ENCODE measurements around the gene PDE4D.

Gene PDE4D

DNA sequence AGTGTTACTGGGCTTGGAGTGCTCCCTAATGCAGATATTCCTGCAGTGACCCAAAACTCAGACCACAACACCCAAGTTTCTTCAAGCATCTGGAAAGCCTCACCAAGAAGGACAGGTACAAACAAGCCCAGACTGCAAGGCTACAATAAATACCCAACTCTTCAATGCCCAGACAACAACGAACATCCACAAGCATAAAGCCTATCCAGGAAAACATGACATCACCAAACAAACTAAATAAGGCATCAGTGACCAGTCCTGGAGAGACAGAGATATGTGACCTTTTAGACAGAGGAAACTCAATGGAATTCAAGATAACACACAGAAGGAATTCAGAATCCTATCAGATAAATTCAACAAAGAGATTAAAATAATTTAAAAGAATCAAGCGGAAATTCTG is 605.6 kb downstream of the PDE4D start:
- no peaks in the 10 kb centered on the region for H3K36me3 ChIP-seq (replicated peaks; ENCODE audit: insufficient read depth, low read length)
- H4K20me1 ChIP-seq (ENCODE audit: insufficient read depth, low read length): no peaks in the 10 kb centered on the region
- H3K27ac ChIP-seq (ENCODE audit: low read length): no peak overlapping the region
- H2AFZ ChIP-seq (ENCODE audit: low read length): no peak overlapping the region
- no peaks in the 10 kb centered on the region for H3K79me2 ChIP-seq (ENCODE audit: low read length)
- TF ChIP-seq, protein P1, sequence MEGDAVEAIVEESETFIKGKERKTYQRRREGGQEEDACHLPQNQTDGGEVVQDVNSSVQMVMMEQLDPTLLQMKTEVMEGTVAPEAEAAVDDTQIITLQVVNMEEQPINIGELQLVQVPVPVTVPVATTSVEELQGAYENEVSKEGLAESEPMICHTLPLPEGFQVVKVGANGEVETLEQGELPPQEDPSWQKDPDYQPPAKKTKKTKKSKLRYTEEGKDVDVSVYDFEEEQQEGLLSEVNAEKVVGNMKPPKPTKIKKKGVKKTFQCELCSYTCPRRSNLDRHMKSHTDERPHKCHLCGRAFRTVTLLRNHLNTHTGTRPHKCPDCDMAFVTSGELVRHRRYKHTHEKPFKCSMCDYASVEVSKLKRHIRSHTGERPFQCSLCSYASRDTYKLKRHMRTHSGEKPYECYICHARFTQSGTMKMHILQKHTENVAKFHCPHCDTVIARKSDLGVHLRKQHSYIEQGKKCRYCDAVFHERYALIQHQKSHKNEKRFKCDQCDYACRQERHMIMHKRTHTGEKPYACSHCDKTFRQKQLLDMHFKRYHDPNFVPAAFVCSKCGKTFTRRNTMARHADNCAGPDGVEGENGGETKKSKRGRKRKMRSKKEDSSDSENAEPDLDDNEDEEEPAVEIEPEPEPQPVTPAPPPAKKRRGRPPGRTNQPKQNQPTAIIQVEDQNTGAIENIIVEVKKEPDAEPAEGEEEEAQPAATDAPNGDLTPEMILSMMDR (IDR thresholded peaks at IDR 0.05; ENCODE audit: low read length): no peak
- TF ChIP-seq EZH2phosphoT487 (IDR thresholded peaks at IDR 0.05; ENCODE audit: low read length) (no peak), EZH2 (optimal IDR thresholded peaks at IDR 0.05; ENCODE audit: low read depth, low read length) (no peak)
- H3K4me3 ChIP-seq (ENCODE audit: low read length): no peak overlapping the region
- no peak overlapping the region for H3K9ac ChIP-seq (ENCODE audit: low read length)
- H3K27me3 ChIP-seq (replicated peaks; ENCODE audit: insufficient read depth, low read length): no peaks in the 10 kb centered on the region
- no peak overlapping the region for H3K4me2 ChIP-seq (ENCODE audit: low read depth, low read length)
- H3K9me2 ChIP-seq (replicated peaks; ENCODE audit: insufficient read depth, low read length): no peaks in the 10 kb centered on the region
- no peaks in the 10 kb centered on the region for H3K9me3 ChIP-seq (replicated peaks; ENCODE audit: insufficient read depth, low read length)
- no peak for DNase-seq
- no peaks in the 10 kb centered on the region for H3F3A ChIP-seq (ENCODE audit: insufficient read depth, low read length)
- no peaks in the 10 kb centered on the region for H3K4me1 ChIP-seq (ENCODE audit: low read length)

DNA sequence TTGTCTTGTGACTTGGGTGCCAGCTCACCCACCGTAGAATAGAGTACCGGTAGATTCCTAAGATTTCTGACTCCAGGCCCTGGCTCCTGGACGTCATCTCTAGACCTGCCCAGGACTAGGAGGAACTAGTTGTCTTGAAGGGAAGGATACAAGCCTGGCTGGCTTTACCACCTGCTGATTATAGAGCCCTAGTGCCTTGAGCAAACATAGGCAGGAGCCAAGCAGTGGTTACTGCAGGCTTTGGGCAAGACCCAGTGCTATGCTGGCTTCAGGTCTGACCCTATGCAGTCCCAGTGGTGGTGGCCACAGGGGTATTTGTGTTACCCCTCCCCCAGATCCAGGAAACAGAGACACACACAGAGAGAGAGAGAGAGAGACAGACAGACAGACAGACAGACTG is 606.2 kb downstream of the PDE4D start:
- no peak for TF ChIP-seq EZH2phosphoT487 (IDR thresholded peaks at IDR 0.05; ENCODE audit: low read length)
- TF ChIP-seq, protein P1 (IDR thresholded peaks at IDR 0.05; ENCODE audit: low read length): no peak
- no peak for TF ChIP-seq EZH2 (optimal IDR thresholded peaks at IDR 0.05; ENCODE audit: low read depth, low read length)
- Histone ChIP-seq H3K27ac (ENCODE audit: low read length) (no peak overlapping the region), H3K9me2 (replicated peaks; ENCODE audit: insufficient read depth, low read length) (no peaks in the 10 kb centered on the region), H3K9ac (ENCODE audit: low read length) (no peak overlapping the region), H3K4me2 (ENCODE audit: low read depth, low read length) (no peak overlapping the region), H3K4me1 (ENCODE audit: low read length) (no peaks in the 10 kb centered on the region), H3F3A (ENCODE audit: insufficient read depth, low read length) (no peaks in the 10 kb centered on the region), H3K4me3 (ENCODE audit: low read length) (no peak overlapping the region), H3K27me3 (replicated peaks; ENCODE audit: insufficient read depth, low read length) (no peaks in the 10 kb centered on the region), H3K9me3 (replicated peaks; ENCODE audit: insufficient read depth, low read length) (no peaks in the 10 kb centered on the region), H2AFZ (ENCODE audit: low read length) (no peak overlapping the region), H3K36me3 (replicated peaks; ENCODE audit: insufficient read depth, low read length) (no peaks in the 10 kb centered on the region), H4K20me1 (ENCODE audit: insufficient read depth, low read length) (no peaks in the 10 kb centered on the region), H3K79me2 (ENCODE audit: low read length) (no peaks in the 10 kb centered on the region)
- DNase-seq: no peak

- Histone ChIP-seq H4K20me1 (ENCODE audit: insufficient read depth, low read length) (no peaks in the 10 kb centered on the region), H3K4me2 (ENCODE audit: low read depth, low read length) (no peak overlapping the region), H3K36me3 (replicated peaks; ENCODE audit: insufficient read depth, low read length) (no peaks in the 10 kb centered on the region), H3K9me3 (replicated peaks; ENCODE audit: insufficient read depth, low read length) (no peaks in the 10 kb centered on the region), H3F3A (ENCODE audit: insufficient read depth, low read length) (no peaks in the 10 kb centered on the region), H3K79me2 (ENCODE audit: low read length) (no peaks in the 10 kb centered on the region), H3K9me2 (replicated peaks; ENCODE audit: insufficient read depth, low read length) (no peaks in the 10 kb centered on the region), H3K27ac (ENCODE audit: low read length) (no peak overlapping the region), H3K9ac (ENCODE audit: low read length) (no peak overlapping the region), H3K4me1 (ENCODE audit: low read length) (no peaks in the 10 kb centered on the region), H2AFZ (ENCODE audit: low read length) (no peak overlapping the region), H3K27me3 (replicated peaks; ENCODE audit: insufficient read depth, low read length) (no peaks in the 10 kb centered on the region), H3K4me3 (ENCODE audit: low read length) (no peak overlapping the region)
- DNase-seq: no peak
- no peak for TF ChIP-seq EZH2 (optimal IDR thresholded peaks at IDR 0.05; ENCODE audit: low read depth, low read length)
- no peak for TF ChIP-seq EZH2phosphoT487 (IDR thresholded peaks at IDR 0.05; ENCODE audit: low read length)
- TF ChIP-seq, protein P1 (IDR thresholded peaks at IDR 0.05; ENCODE audit: low read length): no peak
Observed at GRCh38 chr5:59286510-59286909, 607.0 kb downstream of the PDE4D start.

All from MM.1S (cell line).